HepG2 (cell line): ENCODE results near the gene KMT2B. TPM values are rescaled to one million over a fixed set of nuclear protein-coding genes. Genes with fewer than 3 reads are reported as not detected.

Experiments
- HMG20A ChIP-seq: IDR thresholded peaks from 2 replicates; pipeline ENCODE4 v1.6.1; 2016; ENCODE audit warnings: borderline replicate concordance
- HNRNPH1 ChIP-seq: fragments of 200-400 bp; formaldehyde crosslinking; optimal IDR thresholded peaks from 2 replicates; pipeline ENCODE3; 2017; ENCODE audit warnings: mild to moderate bottlenecking, low read depth, low read length
- HNRNPLL ChIP-seq: fragments of 200-400 bp; formaldehyde crosslinking; IDR thresholded peaks from 2 replicates; pipeline ENCODE4 v1.6.1; 2017; ENCODE audit warnings: mild to moderate bottlenecking, low read depth, low read length; ENCODE audit not compliant: poor library complexity, severe bottlenecking
- HOXA7 ChIP-seq: sonication (generic); formaldehyde crosslinking; IDR thresholded peaks from 2 replicates; pipeline ENCODE4 v1.8.1; 2022; ENCODE audit warnings: mild to moderate bottlenecking, missing genetic modification reagents, moderate library complexity
- MAFK ChIP-seq, 2 experiments: IDR thresholded peaks in 1 of 2; conservative IDR thresholded peaks in 1 of 2; 2 replicates each; pipeline ENCODE4 v1.6.1; 2011; ENCODE audit warnings: improper control_type of control experiment in 2 of 2, low read length in 2 of 2
- MEIS1 ChIP-seq: sonication (generic); formaldehyde crosslinking; IDR thresholded peaks from 2 replicates; pipeline ENCODE4 v1.9.0; 2021; ENCODE audit warnings: mild to moderate bottlenecking, missing genetic modification reagents, moderate library complexity, borderline replicate concordance
- PHF21A ChIP-seq: sonication (generic); formaldehyde crosslinking; IDR thresholded peaks from 2 replicates; pipeline ENCODE4 v1.5.0; 2020; ENCODE audit warnings: mild to moderate bottlenecking, missing genetic modification reagents
- PTBP1 ChIP-seq: fragments of 200-400 bp; formaldehyde crosslinking; IDR thresholded peaks from 2 replicates; pipeline ENCODE4 v1.6.1; 2018; ENCODE audit warnings: low read length, low read depth; ENCODE audit not compliant: poor library complexity, severe bottlenecking
- SALL1 ChIP-seq: sonication (generic); formaldehyde crosslinking; IDR thresholded peaks from 2 replicates; pipeline ENCODE4 v1.8.0; 2022; ENCODE audit warnings: mild to moderate bottlenecking, missing genetic modification reagents
- SP140L ChIP-seq: sonication (generic); formaldehyde crosslinking; IDR thresholded peaks from 2 replicates; pipeline ENCODE4 v1.4.0; 2020; ENCODE audit warnings: missing genetic modification reagents, borderline replicate concordance
- SPEN ChIP-seq: sonication (generic); formaldehyde crosslinking; IDR thresholded peaks from 2 replicates; pipeline ENCODE4 v1.5.1; 2020; ENCODE audit warnings: low read depth, mild to moderate bottlenecking, missing genetic modification reagents
- UBTF ChIP-seq: sonication (generic); formaldehyde crosslinking; IDR thresholded peaks from 2 replicates; pipeline ENCODE4 v1.4.0; 2020; ENCODE audit warnings: mild to moderate bottlenecking, missing genetic modification reagents
- ZBTB14 ChIP-seq: sonication (generic); formaldehyde crosslinking; IDR thresholded peaks from 2 replicates; pipeline ENCODE4 v1.4.0; 2020; ENCODE audit warnings: missing genetic modification reagents
- ZNF256 ChIP-seq: sonication (generic); formaldehyde crosslinking; conservative IDR thresholded peaks from 2 replicates; pipeline ENCODE4 v1.4.0; 2020; ENCODE audit warnings: missing genetic modification reagents
- ZNF644 ChIP-seq: IDR thresholded peaks from 2 replicates; pipeline ENCODE4 v1.6.1; 2016; ENCODE audit warnings: low read depth
- ZNF678 ChIP-seq: sonication (generic); formaldehyde crosslinking; IDR thresholded peaks from 2 replicates; pipeline ENCODE4 v1.4.0; 2020; ENCODE audit warnings: mild to moderate bottlenecking, missing genetic modification reagents
- ZNF687 ChIP-seq: sonication (generic); formaldehyde crosslinking; IDR thresholded peaks from 2 replicates; pipeline ENCODE4 v1.5.1; 2020; ENCODE audit warnings: mild to moderate bottlenecking, missing genetic modification reagents, moderate library complexity
- ZNF713 ChIP-seq: sonication (generic); formaldehyde crosslinking; IDR thresholded peaks from 2 replicates; pipeline ENCODE4 v1.4.0; 2020; ENCODE audit warnings: mild to moderate bottlenecking, missing genetic modification reagents
- ZNF746 ChIP-seq: sonication (generic); formaldehyde crosslinking; IDR thresholded peaks from 2 replicates; pipeline ENCODE4 v1.8.0; 2022; ENCODE audit warnings: mild to moderate bottlenecking, missing genetic modification reagents
- ZNF772 ChIP-seq: sonication (generic); formaldehyde crosslinking; IDR thresholded peaks from 2 replicates; pipeline ENCODE4 v1.5.0; 2020; ENCODE audit warnings: mild to moderate bottlenecking, missing genetic modification reagents
- ZNF782 ChIP-seq: sonication (generic); formaldehyde crosslinking; IDR thresholded peaks from 2 replicates; pipeline ENCODE4 v1.4.0; 2020; ENCODE audit warnings: missing genetic modification reagents, mild to moderate bottlenecking, borderline replicate concordance
- ZNF790 ChIP-seq: sonication (generic); formaldehyde crosslinking; IDR thresholded peaks from 2 replicates; pipeline ENCODE4 v1.8.0; 2022; ENCODE audit warnings: missing genetic modification reagents, mild to moderate bottlenecking, borderline replicate concordance
- ZSCAN9 ChIP-seq: IDR thresholded peaks from 2 replicates; pipeline ENCODE4 v1.6.1; 2016; ENCODE audit warnings: borderline replicate concordance
- polyA plus RNA-seq, 8 experiments: library from polyadenylated mRNA; depleted of rRNA in 3 of 8; stranded (reverse) in 7 of 8; unstranded in 1 of 8; fragments of >200 nt; fragmentation: Illumina TruSeq in 4 of 8; extraction: Trizol in 4 of 8; gene quantifications; 2 replicates each; pipeline versions ENCODE4 v1.2.1 to v1.2.3, GENCODE V29; 2011 to 2016; ENCODE audit warnings: low read depth in 4 of 8, missing spikeins in 1 of 8, mixed read lengths in 1 of 8; ENCODE audit not compliant: insufficient read depth in 1 of 8
- total RNA-seq, 5 experiments: library from RNA; depleted of rRNA; stranded (reverse); fragments of >200 nt; fragmentation: Illumina TruSeq; extraction: Trizol; gene quantifications; 2 replicates each; pipeline ENCODE4 v1.2.3, GENCODE V29; 2016; ENCODE audit warnings: low read depth in 1 of 5

KMT2B gene
- total and polyA plus RNA-seq, 2 of the 13 experiments (the other 11 are each of a cell fraction or from before 2014, with no cell fraction given) = 6.2 to 16.9 TPM

- TF ChIP-seq MAFK (conservative IDR thresholded peaks at IDR 0.05 in 1 of 2, IDR thresholded peaks at IDR 0.05 in 1 of 2; ENCODE audit: low read length in 2 of 2) (no peak), ZNF256 (CRISPR knock-in tag) (no peak), MEIS1 (peak; percentile 30; the same call in 1 of the 2 replicates), UBTF (CRISPR knock-in tag) (peak; percentile 52), HNRNPLL (peak; percentile 30), ZSCAN9 (CRISPR knock-in tag) (no peak), SP140L (CRISPR knock-in tag) (no peak), ZNF678 (no peak), PHF21A (CRISPR knock-in tag) (0 out of 2 replicates have a peak, but pooled peaks have one; percentile 36), HMG20A (CRISPR knock-in tag) (no peak), PTBP1 (no peak), ZBTB14 (CRISPR knock-in tag) (no peak), SPEN (CRISPR knock-in tag) (no peak), ZNF782 (CRISPR knock-in tag) (no peak), SALL1 (0 out of 2 replicates have a peak, but pooled peaks have one; percentile 10), HNRNPH1 (no peak), HOXA7 (CRISPR knock-in tag) (no peak), ZNF687 (CRISPR knock-in tag) (peak; percentile 70), ZNF746 (CRISPR knock-in tag) (no peak), ZNF772 (no peak), ZNF790 (CRISPR knock-in tag) (no peak), ZNF644 (CRISPR knock-in tag) (no peak), ZNF713 (CRISPR knock-in tag) (no peak)
Observed at GRCh38 chr19:35777086-35777841, 59.5 kb downstream of the KMT2B start (continued).
